ENCODE results near the gene SNRNP25. TPM values are rescaled to one million over a fixed set of nuclear protein-coding genes. Genes with fewer than 3 reads are reported as not detected.

Gene SNRNP25
- total and polyA plus RNA-seq, 9 of the 15 experiments (the other 6 are each of a cell fraction or from before 2014, with no cell fraction given): 59.0 to 176 (median 108) TPM

DNA sequence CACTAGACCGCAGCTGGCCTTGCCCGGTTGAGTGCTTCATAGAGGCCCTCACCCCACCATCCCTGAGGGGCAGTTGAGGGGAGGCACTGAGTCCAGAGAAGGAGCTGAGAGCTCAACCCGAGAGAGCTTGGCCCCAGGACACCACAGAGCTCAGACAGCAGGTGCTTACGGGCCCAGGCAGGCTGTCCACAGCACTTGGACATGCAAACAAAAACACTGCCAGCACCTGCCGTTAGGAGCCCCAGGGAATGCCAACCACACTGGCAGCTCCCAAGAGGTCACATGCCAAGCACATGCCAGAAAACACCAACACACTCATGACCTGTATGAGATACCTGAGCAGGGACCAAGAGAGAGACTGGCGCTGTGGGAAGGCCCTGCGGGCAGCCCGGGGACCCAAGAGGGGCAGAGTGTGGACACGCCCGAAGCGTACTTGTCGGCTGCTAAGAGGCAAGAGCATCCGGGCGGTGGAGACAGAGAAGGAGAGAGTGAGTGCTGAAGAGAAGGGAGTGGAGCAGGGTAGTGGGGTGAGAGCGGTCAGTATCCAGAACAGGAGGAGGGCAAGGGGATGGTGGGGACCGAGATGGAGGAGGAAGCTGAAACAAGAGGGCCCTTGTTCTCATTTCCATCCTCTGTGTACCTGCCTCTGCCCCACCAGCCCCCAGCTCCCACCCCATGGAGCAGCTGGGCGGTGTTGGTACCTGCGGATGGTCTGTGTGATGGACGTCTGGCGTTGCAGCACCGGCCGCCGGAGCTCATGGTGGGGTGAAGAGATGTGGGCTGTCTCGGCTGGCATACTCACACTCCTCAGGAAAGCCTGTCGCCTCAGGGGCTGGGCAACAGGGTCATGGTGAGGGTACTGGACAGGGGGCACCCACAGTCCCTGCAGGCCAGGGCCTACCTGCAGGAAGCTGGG lies 10.6 kb downstream of the SNRNP25 start:
- H2AFZ ChIP-seq (ENCODE audit: low read depth, low read length): no peak overlapping the region
- POLR2A ChIA-PET: interaction anchor here (0.8 to 1.6 kb wide), 4 partner anchors 11 to 193 kb away, joined by 3 to 7 read pairs (median 4); partner anchors contain the start of genes HBQ1, POLR3K and SNRNP25
- BruUV-seq (replicated peaks): no TSS peak
- peak overlapping the region in 1 of 2 experiments; percentile 43; a peak in 1 of 4 replicates for H3K9ac ChIP-seq (ENCODE audit: insufficient read depth in 1 of 2, low read depth in 2 of 2, low read length in 2 of 2)
- 67% methylated on average over 20 of the region's 25 CpGs for WGBS (ENCODE audit: insufficient coverage, low coverage, missing lambda C conversion rate)
- FAIRE-seq (no peak), DNase-seq (ENCODE audit: extremely low read depth in 1 of 4, low spot score in 3 of 4) (no peak), ATAC-seq (no peak)
- H4K20me1 ChIP-seq (replicated peaks; ENCODE audit: control insufficient read depth, insufficient read depth, low read length): peaks cover 2% of the 10 kb centered on the region; the same call in 1 of the 2 replicates
- H3K27ac ChIP-seq (ENCODE audit: extremely low read depth, low read depth, low read length): no peak overlapping the region
- peaks cover 0 to 56% of the 10 kb centered on the region in 2 experiments; a peak in 3 of 5 replicates for H3K4me1 ChIP-seq (replicated peaks in 1 of 2; ENCODE audit: control insufficient read depth in 2 of 2, insufficient read depth in 2 of 2, low read length in 2 of 2)
- TF ChIP-seq, protein P1, sequence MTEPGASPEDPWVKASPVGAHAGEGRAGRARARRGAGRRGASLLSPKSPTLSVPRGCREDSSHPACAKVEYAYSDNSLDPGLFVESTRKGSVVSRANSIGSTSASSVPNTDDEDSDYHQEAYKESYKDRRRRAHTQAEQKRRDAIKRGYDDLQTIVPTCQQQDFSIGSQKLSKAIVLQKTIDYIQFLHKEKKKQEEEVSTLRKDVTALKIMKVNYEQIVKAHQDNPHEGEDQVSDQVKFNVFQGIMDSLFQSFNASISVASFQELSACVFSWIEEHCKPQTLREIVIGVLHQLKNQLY (CRISPR knock-in tag; conservative IDR thresholded peaks at IDR 0.05): no peak
- TF ChIP-seq, protein P2, sequence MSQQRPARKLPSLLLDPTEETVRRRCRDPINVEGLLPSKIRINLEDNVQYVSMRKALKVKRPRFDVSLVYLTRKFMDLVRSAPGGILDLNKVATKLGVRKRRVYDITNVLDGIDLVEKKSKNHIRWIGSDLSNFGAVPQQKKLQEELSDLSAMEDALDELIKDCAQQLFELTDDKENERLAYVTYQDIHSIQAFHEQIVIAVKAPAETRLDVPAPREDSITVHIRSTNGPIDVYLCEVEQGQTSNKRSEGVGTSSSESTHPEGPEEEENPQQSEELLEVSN (IDR thresholded peaks at IDR 0.05; ENCODE audit: borderline replicate concordance in 1 of 2, extremely low read depth in 1 of 2, insufficient read depth in 1 of 2, insufficient read length in 1 of 2, low read depth in 1 of 2, low read length in 1 of 2, poor library complexity in 1 of 2, severe bottlenecking in 1 of 2): no peak
- TF ChIP-seq ZNF24 (IDR thresholded peaks at IDR 0.05) (no peak), COPS2 (conservative IDR thresholded peaks at IDR 0.05) (no peak), PHF8 (IDR thresholded peaks at IDR 0.05; ENCODE audit: borderline replicate concordance, low read length) (no peak), ZNF311 (CRISPR knock-in tag; IDR thresholded peaks at IDR 0.05) (no peak), SAP30 (IDR thresholded peaks at IDR 0.05; ENCODE audit: borderline replicate concordance, insufficient read depth, low read depth, low read length, poor library complexity, severe bottlenecking) (no peak), MTA3 (IDR thresholded peaks at IDR 0.05; ENCODE audit: borderline replicate concordance) (no peak)
- TF ChIP-seq, protein P3, sequence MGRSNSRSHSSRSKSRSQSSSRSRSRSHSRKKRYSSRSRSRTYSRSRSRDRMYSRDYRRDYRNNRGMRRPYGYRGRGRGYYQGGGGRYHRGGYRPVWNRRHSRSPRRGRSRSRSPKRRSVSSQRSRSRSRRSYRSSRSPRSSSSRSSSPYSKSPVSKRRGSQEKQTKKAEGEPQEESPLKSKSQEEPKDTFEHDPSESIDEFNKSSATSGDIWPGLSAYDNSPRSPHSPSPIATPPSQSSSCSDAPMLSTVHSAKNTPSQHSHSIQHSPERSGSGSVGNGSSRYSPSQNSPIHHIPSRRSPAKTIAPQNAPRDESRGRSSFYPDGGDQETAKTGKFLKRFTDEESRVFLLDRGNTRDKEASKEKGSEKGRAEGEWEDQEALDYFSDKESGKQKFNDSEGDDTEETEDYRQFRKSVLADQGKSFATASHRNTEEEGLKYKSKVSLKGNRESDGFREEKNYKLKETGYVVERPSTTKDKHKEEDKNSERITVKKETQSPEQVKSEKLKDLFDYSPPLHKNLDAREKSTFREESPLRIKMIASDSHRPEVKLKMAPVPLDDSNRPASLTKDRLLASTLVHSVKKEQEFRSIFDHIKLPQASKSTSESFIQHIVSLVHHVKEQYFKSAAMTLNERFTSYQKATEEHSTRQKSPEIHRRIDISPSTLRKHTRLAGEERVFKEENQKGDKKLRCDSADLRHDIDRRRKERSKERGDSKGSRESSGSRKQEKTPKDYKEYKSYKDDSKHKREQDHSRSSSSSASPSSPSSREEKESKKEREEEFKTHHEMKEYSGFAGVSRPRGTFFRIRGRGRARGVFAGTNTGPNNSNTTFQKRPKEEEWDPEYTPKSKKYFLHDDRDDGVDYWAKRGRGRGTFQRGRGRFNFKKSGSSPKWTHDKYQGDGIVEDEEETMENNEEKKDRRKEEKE (IDR thresholded peaks at IDR 0.05; ENCODE audit: borderline replicate concordance in 1 of 2, control insufficient read depth in 1 of 2, low read depth in 2 of 2, low read length in 1 of 2): no peak
- TF ChIP-seq, protein P4, sequence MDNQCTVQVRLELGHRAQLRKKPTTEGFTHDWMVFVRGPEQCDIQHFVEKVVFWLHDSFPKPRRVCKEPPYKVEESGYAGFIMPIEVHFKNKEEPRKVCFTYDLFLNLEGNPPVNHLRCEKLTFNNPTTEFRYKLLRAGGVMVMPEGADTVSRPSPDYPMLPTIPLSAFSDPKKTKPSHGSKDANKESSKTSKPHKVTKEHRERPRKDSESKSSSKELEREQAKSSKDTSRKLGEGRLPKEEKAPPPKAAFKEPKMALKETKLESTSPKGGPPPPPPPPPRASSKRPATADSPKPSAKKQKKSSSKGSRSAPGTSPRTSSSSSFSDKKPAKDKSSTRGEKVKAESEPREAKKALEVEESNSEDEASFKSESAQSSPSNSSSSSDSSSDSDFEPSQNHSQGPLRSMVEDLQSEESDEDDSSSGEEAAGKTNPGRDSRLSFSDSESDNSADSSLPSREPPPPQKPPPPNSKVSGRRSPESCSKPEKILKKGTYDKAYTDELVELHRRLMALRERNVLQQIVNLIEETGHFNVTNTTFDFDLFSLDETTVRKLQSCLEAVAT (IDR thresholded peaks at IDR 0.05): no peak
- in situ Hi-C loops (cut with MboI): no loop called here
- H3K9me1 ChIP-seq (ENCODE audit: control insufficient read depth, insufficient read depth, low read length): no peaks in the 10 kb centered on the region
- no peaks in the 10 kb centered on the region for H3K79me2 ChIP-seq (ENCODE audit: control insufficient read depth, insufficient read depth, low read length)
- H3K4me3 ChIP-seq: no peak overlapping the region
- H3K9me3 ChIP-seq (replicated peaks; ENCODE audit: control insufficient read depth, insufficient read depth, low read depth, low read length): no peaks in the 10 kb centered on the region
- intact Hi-C loops (cut with micrococcal nuclease): no loop called here
- no peaks in the 10 kb centered on the region for H3K27me3 ChIP-seq (ENCODE audit: control insufficient read depth in 2 of 2, insufficient read depth in 2 of 2, low read length in 2 of 2)
- no peak overlapping the region for H3K4me2 ChIP-seq (ENCODE audit: insufficient read depth, low read length)
- H3K36me3 ChIP-seq (ENCODE audit: control insufficient read depth, insufficient read depth, low read length): peaks cover under 1% of the 10 kb centered on the region; the same call in 2 of the 3 replicates
- CTCF ChIA-PET (ENCODE audit: low intra/inter-chr PET ratio): interaction anchor here (0.5 to 7.3 kb wide), 3 partner anchors 33 to 117 kb away, joined by 4 to 125 read pairs (median 41); partner anchors contain the start of gene HBQ1
